Kidney (tissue), 14 donors: Measurements from ENCODE around the gene ABI3BP. TPM values are rescaled to one million over a fixed set of nuclear protein-coding genes. Genes with fewer than 3 reads are reported as not detected.

Source experiments
- DNase-seq, 5 donors: peaks; one replicate each; pipeline ENCODE4 v3.0.0-alpha.2; 2013 to 2020
- FAIRE-seq: peaks from 2 replicates; lab custom pipeline; 2012; peaks lifted over from hg19 to GRCh38; lab: Jason Lieb, UNC
- H3K27ac ChIP-seq, 2 donors: one replicate each; pipeline ENCODE4 v1.7.0; 2013; ENCODE audit warnings: low read depth in 2 of 2, low read length in 2 of 2, inconsistent platforms in 1 of 2
- H3K27me3 ChIP-seq: one replicate; pipeline ENCODE4 v1.7.1; 2013; ENCODE audit warnings: low read length, inconsistent platforms; ENCODE audit not compliant: control insufficient read depth, insufficient read depth
- H3K36me3 ChIP-seq, 3 donors: one replicate each; pipeline versions ENCODE4 v1.7.0 to v1.7.1; 2013; ENCODE audit warnings: low read length in 3 of 3, control low read depth in 1 of 3, inconsistent platforms in 1 of 3; ENCODE audit not compliant: insufficient read depth in 3 of 3, control insufficient read depth in 2 of 3
- H3K4me1 ChIP-seq, 3 donors: one replicate each; pipeline versions ENCODE4 v1.7.0 to v1.7.1; 2013; ENCODE audit warnings: low read length in 3 of 3, inconsistent platforms in 1 of 3, low read depth in 1 of 3; ENCODE audit not compliant: control insufficient read depth in 2 of 3, insufficient read depth in 2 of 3
- H3K4me3 ChIP-seq, 3 donors: one replicate each; pipeline versions ENCODE4 v1.7.0 to v1.8.1; 2013; ENCODE audit warnings: low read length in 3 of 3, control low read depth in 1 of 3, inconsistent platforms in 1 of 3
- H3K9ac ChIP-seq, 3 donors: one replicate each; pipeline versions ENCODE4 v1.7.0 to v1.7.1; 2013; ENCODE audit warnings: low read length in 3 of 3, control low read depth in 1 of 3, inconsistent platforms in 1 of 3
- H3K9me3 ChIP-seq, 3 donors: one replicate each; pipeline versions ENCODE4 v1.7.0 to v1.7.1; 2013; ENCODE audit warnings: low read length in 3 of 3, control low read depth in 1 of 3, inconsistent platforms in 1 of 3; ENCODE audit not compliant: control insufficient read depth in 2 of 3, insufficient read depth in 1 of 3
- intact Hi-C: fragments of 100-400 bp; cut with DNase I; formaldehyde crosslinking; loops from one replicate; pipeline ENCODE4 v1.11.1; 2022
- polyA plus RNA-seq: library from polyadenylated mRNA; stranded (reverse); fragments of 350-450 nt; fragmentation: Illumina TruSeq; extraction: RNeasy Lipid Tissue Mini Kit (QIAGEN cat#74804); gene quantifications from one replicate; pipeline ENCODE4 v1.2.3, GENCODE V29; 2014; ENCODE audit warnings: low read depth, low replicate concordance; ENCODE audit not compliant: insufficient read depth
- total RNA-seq: library from RNA; stranded (reverse); fragmentation: NEBNext Ultra II Directional; extraction: Animal tissue kit (Norgen Biotek cat#: 25700); gene quantifications from one replicate; pipeline ENCODE4 v1.2.1, GENCODE V29; 2021
- TF ChIP-seq, protein P1 (sequence below): IDR thresholded peaks from 3 replicates; pipeline ENCODE4 v1.5.1; 2012; ENCODE audit warnings: mild to moderate bottlenecking, moderate library complexity, borderline replicate concordance; ENCODE audit not compliant: insufficient read depth; ENCODE audit errors: extremely low read depth
- donor health status: control.
- donor health status: control.
- donor health status: control.
- donor health status: control.
- donor health status: control.
- donor health status: DM: yes; HTN: yes; CAD: no.
- donor health status: Normal renal cell carcinoma (clear cell type).

Gene ABI3BP
- total and polyA plus RNA-seq, 2 donors from 2014 or later = 7.1 to 160 TPM

DNA sequence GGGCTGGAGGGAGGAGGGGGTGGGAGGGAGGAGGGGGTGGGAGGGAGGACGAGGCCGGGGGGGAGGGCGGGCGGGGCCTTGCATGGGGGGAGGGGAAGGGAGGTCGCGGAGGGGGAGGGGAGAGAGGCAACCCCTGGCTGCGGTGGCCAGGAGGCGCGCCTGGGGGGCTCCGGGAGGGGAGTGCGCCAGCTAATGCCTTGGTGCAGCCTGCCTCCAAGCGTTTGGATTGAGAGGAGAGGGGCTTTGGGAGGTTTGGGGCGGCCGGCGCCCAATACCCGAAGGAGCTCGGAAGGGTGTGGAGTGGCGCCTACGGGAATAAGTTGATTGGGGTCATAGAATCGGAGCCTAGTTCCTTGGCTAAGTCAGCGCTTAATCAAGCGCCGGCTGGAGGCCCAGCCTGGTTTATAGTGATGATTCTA, 283.4 kb downstream of the ABI3BP start:
- Histone ChIP-seq H3K27me3 (no peaks in the 10 kb centered on the region), H3K27ac (peak overlapping the region; percentile 93 to 94), H3K36me3 (no peaks in the 10 kb centered on the region), H3K9me3 (no peaks in the 10 kb centered on the region), H3K4me3 (peak overlapping the region; percentile 88 to 93 (median 89)), H3K9ac (peak overlapping the region; percentile 79 to 89 (median 87)), H3K4me1 (peaks cover 0 to 5% (median 2%) of the 10 kb centered on the region in 3 donors)
- TF ChIP-seq, protein P1, sequence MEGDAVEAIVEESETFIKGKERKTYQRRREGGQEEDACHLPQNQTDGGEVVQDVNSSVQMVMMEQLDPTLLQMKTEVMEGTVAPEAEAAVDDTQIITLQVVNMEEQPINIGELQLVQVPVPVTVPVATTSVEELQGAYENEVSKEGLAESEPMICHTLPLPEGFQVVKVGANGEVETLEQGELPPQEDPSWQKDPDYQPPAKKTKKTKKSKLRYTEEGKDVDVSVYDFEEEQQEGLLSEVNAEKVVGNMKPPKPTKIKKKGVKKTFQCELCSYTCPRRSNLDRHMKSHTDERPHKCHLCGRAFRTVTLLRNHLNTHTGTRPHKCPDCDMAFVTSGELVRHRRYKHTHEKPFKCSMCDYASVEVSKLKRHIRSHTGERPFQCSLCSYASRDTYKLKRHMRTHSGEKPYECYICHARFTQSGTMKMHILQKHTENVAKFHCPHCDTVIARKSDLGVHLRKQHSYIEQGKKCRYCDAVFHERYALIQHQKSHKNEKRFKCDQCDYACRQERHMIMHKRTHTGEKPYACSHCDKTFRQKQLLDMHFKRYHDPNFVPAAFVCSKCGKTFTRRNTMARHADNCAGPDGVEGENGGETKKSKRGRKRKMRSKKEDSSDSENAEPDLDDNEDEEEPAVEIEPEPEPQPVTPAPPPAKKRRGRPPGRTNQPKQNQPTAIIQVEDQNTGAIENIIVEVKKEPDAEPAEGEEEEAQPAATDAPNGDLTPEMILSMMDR = no peak
- intact Hi-C loops = no loop called here
- FAIRE-seq (no peak), DNase-seq (peak; percentile 76 to 88 (median 81))

DNA sequence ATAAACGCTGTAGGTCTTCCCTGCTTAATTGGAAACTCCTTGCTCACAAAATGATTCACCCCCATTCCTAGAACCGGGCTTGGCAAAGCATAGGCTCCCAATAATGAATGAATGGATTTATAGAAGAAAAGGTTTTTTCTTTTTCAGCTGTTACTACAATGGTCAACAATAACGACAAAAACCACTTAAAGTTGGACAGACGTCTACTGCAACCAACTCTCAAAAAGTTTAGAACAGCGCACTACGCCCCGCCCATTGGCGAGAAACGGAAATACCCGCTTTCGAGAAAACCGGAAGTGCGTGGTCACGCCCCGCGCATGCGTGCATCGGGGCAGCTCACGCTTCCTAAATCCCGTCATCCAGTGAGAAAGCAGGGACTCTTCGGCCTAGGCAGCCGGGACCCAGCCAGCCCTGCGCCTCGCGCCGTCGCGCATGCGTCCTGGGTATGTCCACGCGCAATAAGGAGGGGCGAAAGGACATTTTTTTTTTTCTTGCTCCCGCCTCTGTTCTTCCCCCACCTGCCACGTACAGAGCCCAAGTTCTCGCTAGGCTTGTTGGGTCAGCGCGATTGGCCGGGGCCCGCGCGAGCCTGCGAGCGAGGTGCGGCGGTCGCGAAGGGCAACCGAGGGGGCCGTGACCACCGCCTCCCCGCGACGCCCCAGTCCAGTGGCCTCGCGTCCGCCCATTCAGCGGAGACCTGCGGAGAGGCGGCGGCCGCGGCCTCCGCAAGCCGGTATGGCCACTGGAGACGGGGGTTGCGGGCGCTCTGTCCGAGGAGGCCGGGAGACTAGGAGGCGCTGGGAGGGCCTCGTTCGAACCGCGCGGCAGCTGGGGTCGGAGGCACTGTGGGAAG, 284.0 kb downstream of the ABI3BP start, which contains the start of gene TFG:
TSS of gene TFG (plus strand) at position 506 of the 853 bp plus-strand sequence. CDS start 4,192 bp downstream, outside the sequence.
- peak; percentile 96 for FAIRE-seq
- peak; percentile 99 to 100 (median 99) for DNase-seq
- peak within 1 kb of the TSS; percentile 79 to 89 (median 87) for H3K9ac ChIP-seq
- H3K9me3 ChIP-seq = no peaks in the 10 kb centered on the region
- peak within 1 kb of the TSS; percentile 93 to 94 for H3K27ac ChIP-seq
- H3K27me3 ChIP-seq = no peaks in the 10 kb centered on the region
- intact Hi-C loops = no loop called here
- no peaks in the 10 kb centered on the region for H3K36me3 ChIP-seq
- peaks cover 0 to 5% (median 2%) of the 10 kb centered on the region in 3 donors for H3K4me1 ChIP-seq
- H3K4me3 ChIP-seq = peak within 1 kb of the TSS; percentile 88 to 93 (median 89)
- TF ChIP-seq, protein P1 = no peak

DNA sequence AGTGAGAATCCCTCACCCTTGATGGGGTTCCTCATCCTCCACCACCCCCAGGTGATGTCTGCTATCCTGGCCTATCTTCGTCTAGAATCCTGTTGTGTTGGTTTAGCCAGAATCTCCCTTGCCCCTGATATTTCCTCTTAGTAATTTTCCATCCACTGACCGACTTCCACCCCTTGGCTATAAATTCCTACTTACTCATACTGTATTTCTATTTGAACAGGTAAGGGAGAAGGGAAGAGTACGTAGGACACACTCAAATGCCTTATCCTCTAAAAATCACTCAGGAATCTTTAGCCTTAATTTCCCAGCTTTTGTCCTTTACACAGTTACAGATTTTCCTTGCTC, 284.6 kb downstream of the ABI3BP start:
- no peaks in the 10 kb centered on the region for H3K36me3 ChIP-seq
- no peaks in the 10 kb centered on the region for H3K9me3 ChIP-seq
- DNase-seq (no peak), FAIRE-seq (no peak)
- peak overlapping the region; percentile 54 to 93 for H3K27ac ChIP-seq
- TF ChIP-seq, protein P1 = no peak
- H3K27me3 ChIP-seq = no peaks in the 10 kb centered on the region
- H3K4me3 ChIP-seq = peak overlapping the region; percentile 72 to 88 (median 77)
- peak overlapping the region in 1 of 3 donors; percentile 64 for H3K9ac ChIP-seq
- intact Hi-C loops = no loop called here
- peaks cover 0 to 5% (median 2%) of the 10 kb centered on the region in 3 donors for H3K4me1 ChIP-seq
